Measurements from ENCODE around the gene SOCS2. TPM values are rescaled to one million over a fixed set of nuclear protein-coding genes. Genes with fewer than 3 reads are reported as not detected.

The SOCS2 gene, protein sequence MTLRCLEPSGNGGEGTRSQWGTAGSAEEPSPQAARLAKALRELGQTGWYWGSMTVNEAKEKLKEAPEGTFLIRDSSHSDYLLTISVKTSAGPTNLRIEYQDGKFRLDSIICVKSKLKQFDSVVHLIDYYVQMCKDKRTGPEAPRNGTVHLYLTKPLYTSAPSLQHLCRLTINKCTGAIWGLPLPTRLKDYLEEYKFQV
- 10 to 100 TPM; 40.5 to 40.8 TPM for total RNA-seq

- H3K4me3 Mint-ChIP-seq: peak within 1 kb of the TSS; percentile 87
- TF ChIP-seq, protein P1, sequence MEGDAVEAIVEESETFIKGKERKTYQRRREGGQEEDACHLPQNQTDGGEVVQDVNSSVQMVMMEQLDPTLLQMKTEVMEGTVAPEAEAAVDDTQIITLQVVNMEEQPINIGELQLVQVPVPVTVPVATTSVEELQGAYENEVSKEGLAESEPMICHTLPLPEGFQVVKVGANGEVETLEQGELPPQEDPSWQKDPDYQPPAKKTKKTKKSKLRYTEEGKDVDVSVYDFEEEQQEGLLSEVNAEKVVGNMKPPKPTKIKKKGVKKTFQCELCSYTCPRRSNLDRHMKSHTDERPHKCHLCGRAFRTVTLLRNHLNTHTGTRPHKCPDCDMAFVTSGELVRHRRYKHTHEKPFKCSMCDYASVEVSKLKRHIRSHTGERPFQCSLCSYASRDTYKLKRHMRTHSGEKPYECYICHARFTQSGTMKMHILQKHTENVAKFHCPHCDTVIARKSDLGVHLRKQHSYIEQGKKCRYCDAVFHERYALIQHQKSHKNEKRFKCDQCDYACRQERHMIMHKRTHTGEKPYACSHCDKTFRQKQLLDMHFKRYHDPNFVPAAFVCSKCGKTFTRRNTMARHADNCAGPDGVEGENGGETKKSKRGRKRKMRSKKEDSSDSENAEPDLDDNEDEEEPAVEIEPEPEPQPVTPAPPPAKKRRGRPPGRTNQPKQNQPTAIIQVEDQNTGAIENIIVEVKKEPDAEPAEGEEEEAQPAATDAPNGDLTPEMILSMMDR (IDR thresholded peaks at IDR 0.05): no peak
- CTCF ChIA-PET: interaction anchor here (1.0 to 9.7 kb wide), 6 partner anchors 70 to 535 kb away, joined by 3 to 143 read pairs (median 3); partner anchors contain the start of gene CRADD
- DNase-seq (peak; percentile 33), ATAC-seq (no peak)
- H3K4me1 Mint-ChIP-seq (ENCODE audit: low read depth): peaks cover 33% of the 10 kb centered on the region
- peak within 1 kb of the TSS; percentile 90 for H3K27ac Mint-ChIP-seq
- peaks cover 41% of the 10 kb centered on the region for H3K36me3 Mint-ChIP-seq (ENCODE audit: low read depth)
- no peaks in the 10 kb centered on the region for H3K9me3 Mint-ChIP-seq
- POLR2A ChIA-PET: interaction anchor here (0.8 to 4.1 kb wide), 7 partner anchors 9 to 530 kb away, joined by 3 to 18 read pairs (median 5); partner anchors contain the start of gene CRADD
- intact Hi-C loops (cut with micrococcal nuclease): loop anchor here (2.0 to 5.0 kb wide), 3 partner anchors 70 to 171 kb away; partner anchors contain the start of gene CRADD
- peaks cover 11% of the 10 kb centered on the region for H3K27me3 Mint-ChIP-seq
These were observed at the start of gene SOCS2 for GRCh38 chr12:93571925-93572711. TSS of gene SOCS2 (plus strand) at chr12:93572675. CDS start at chr12:93572898, 223 bp downstream.

DNA sequence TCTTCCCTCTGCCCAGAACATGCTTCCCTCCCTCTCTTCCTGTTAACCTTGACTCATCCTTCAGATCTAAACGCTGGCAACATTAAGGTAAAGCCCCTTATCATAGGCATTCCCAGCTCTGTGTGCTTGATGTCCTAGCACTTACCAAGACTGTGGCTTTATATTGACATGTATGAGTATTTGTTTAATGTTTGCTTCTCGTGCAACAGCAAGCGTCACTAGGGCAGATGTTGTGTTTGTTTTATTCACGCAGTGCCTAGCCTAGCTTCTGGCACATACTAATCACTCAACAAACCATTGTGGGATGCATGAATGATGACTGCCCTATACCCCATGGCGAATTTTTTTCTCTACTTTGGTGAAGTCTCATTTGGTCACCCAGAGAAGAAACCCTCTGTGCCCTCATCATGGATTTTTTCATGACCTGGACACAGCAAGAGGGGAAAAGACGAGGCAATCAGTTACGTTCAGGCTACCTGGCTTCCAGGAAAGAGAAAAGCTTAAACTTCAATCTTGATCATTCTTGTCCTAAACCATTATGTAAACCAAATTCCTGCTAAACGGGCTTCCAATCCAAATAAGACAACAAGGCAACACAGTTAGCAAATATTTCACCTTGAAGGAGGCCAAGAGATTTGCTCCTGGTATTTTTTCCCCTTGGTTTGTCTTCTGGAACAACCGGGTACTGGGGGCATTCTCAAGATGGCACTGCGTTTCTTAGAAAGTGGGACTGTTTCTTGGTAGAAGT, 47.9 kb upstream of the SOCS2 start:
- Mint-ChIP-seq H3K27me3 (peaks cover 12% of the 10 kb centered on the region), H3K36me3 (ENCODE audit: low read depth) (no peaks in the 10 kb centered on the region), H3K9me3 (no peaks in the 10 kb centered on the region), H3K4me1 (ENCODE audit: low read depth) (no peaks in the 10 kb centered on the region), H3K4me3 (no peak overlapping the region), H3K27ac (no peak overlapping the region)
- ChIA-PET CTCF (interaction anchor here (1.1 kb wide), 1 partner anchor 19 kb away, joined by 3 read pairs; no protein-coding TSS in a partner anchor), POLR2A (interaction anchor here (0.8 kb wide), 2 partner anchors 10 to 20 kb away, joined by 3 read pairs; no protein-coding TSS in a partner anchor)
- ATAC-seq (no peak), DNase-seq (no peak)
- TF ChIP-seq, protein P1 (IDR thresholded peaks at IDR 0.05): no peak
- intact Hi-C loops (cut with micrococcal nuclease): no loop called here

- H3K9me3 Mint-ChIP-seq: no peaks in the 10 kb centered on the region
- CTCF ChIA-PET: interaction anchor here (0.8 to 1.7 kb wide), 4 partner anchors 16 to 575 kb away, joined by 3 to 6 read pairs (median 4); no protein-coding TSS in a partner anchor
- H3K27ac Mint-ChIP-seq: no peak overlapping the region
- peaks cover 12% of the 10 kb centered on the region for H3K27me3 Mint-ChIP-seq
- no peaks in the 10 kb centered on the region for H3K36me3 Mint-ChIP-seq (ENCODE audit: low read depth)
- DNase-seq (no peak), ATAC-seq (no peak)
- POLR2A ChIA-PET: interaction anchor here (0.6 kb wide), 1 partner anchor 167 kb away, joined by 3 read pairs; no protein-coding TSS in a partner anchor
- peaks cover 4% of the 10 kb centered on the region for H3K4me1 Mint-ChIP-seq (ENCODE audit: low read depth)
- TF ChIP-seq, protein P1 (IDR thresholded peaks at IDR 0.05): no peak
- intact Hi-C loops (cut with micrococcal nuclease): no loop called here
- no peak overlapping the region for H3K4me3 Mint-ChIP-seq
These were observed 45.6 kb upstream of the SOCS2 start for GRCh38 chr12:93526786-93527428.

GRCh38 chr12:93530358-93530757, 42.1 kb upstream of the SOCS2 start:
- intact Hi-C loops (cut with micrococcal nuclease): no loop called here
- H3K4me1 Mint-ChIP-seq (ENCODE audit: low read depth): peaks cover 4% of the 10 kb centered on the region
- DNase-seq (no peak), ATAC-seq (no peak)
- TF ChIP-seq, protein P1 (IDR thresholded peaks at IDR 0.05): no peak
- H3K27me3 Mint-ChIP-seq: peaks cover 12% of the 10 kb centered on the region
- no peaks in the 10 kb centered on the region for H3K36me3 Mint-ChIP-seq (ENCODE audit: low read depth)
- H3K4me3 Mint-ChIP-seq: no peak overlapping the region
- CTCF ChIA-PET: interaction anchor here (1.0 to 1.9 kb wide), 3 partner anchors 27 to 572 kb away, joined by 3 to 4 read pairs (median 3); no protein-coding TSS in a partner anchor
- POLR2A ChIA-PET: no interaction called here
- no peak overlapping the region for H3K27ac Mint-ChIP-seq
- no peaks in the 10 kb centered on the region for H3K9me3 Mint-ChIP-seq
